Measurements from ENCODE around the gene SRGAP2C.

The SRGAP2C gene

GRCh38 chr1:121440993-121441392 is 256.2 kb downstream of the SRGAP2C start:
- no peak for DNase-seq
